Upper lobe of left lung (tissue), 6 donors: Measurements from ENCODE around the gene TBC1D16. TPM values are rescaled to one million over a fixed set of nuclear protein-coding genes. Genes with fewer than 3 reads are reported as not detected.

Experiments
- ATAC-seq, 2 donors: fragments of 200-7000 bp; cut with Tn5 transposase; one replicate each; pipeline ENCODE4 v1.9.1; 2022; ENCODE audit warnings: mild to moderate bottlenecking in 2 of 2, moderate library complexity in 2 of 2; ENCODE audit not compliant: low FRiP score in 2 of 2
- DNase-seq, 2 donors: peaks; one replicate each; pipeline ENCODE4 v3.0.0-alpha.2; 2019 to 2020
- H3K27ac ChIP-seq, 4 donors: fragments of 200-600 bp; sonication (generic); one replicate each; pipeline ENCODE4 v1.5.1; 2016 to 2019
- H3K27me3 ChIP-seq, 4 donors: fragments of 200-600 bp; sonication (generic); one replicate each; pipeline ENCODE4 v1.5.1; 2017 to 2019
- H3K36me3 ChIP-seq, 4 donors: fragments of 200-600 bp; sonication (generic); one replicate each; pipeline ENCODE4 v1.5.1; 2016 to 2019
- H3K4me1 ChIP-seq, 4 donors: fragments of 200-600 bp; sonication (generic); one replicate each; pipeline ENCODE4 v1.5.1; 2018 to 2019
- H3K4me3 ChIP-seq, 4 donors: fragments of 200-600 bp; sonication (generic); one replicate each; pipeline ENCODE4 v1.5.1; 2017 to 2019; ENCODE audit warnings: mild to moderate bottlenecking in 2 of 4, moderate library complexity in 1 of 4
- H3K9me3 ChIP-seq, 4 donors: fragments of 200-600 bp; sonication (generic); one replicate each; pipeline ENCODE4 v1.5.1; 2018 to 2019
- CTCF ChIP-seq, 6 experiments: fragments of 450-650 bp in 4 of 6; fragments of 200-600 bp in 2 of 6; sonication (generic) in 2 of 6; IDR thresholded peaks; one replicate each; pipeline ENCODE4 v1.5.1; 2016 to 2019; ENCODE audit warnings: antibody characterized with exemption in 6 of 6
- EP300 ChIP-seq, 4 donors: sonication (generic); formaldehyde crosslinking; IDR thresholded peaks; one replicate each; pipeline ENCODE4 v1.5.1; 2017; ENCODE audit warnings: antibody characterized with exemption in 4 of 4, control low read depth in 2 of 4
- POLR2A ChIP-seq, 4 donors: fragments of 450-650 bp; IDR thresholded peaks; one replicate each; pipeline ENCODE4 v1.5.1; 2016 to 2017; ENCODE audit warnings: antibody characterized with exemption in 4 of 4, mild to moderate bottlenecking in 2 of 4
- POLR2AphosphoS5 ChIP-seq, 2 donors: sonication (generic); formaldehyde crosslinking; IDR thresholded peaks; one replicate each; pipeline ENCODE4 v1.5.1; 2017; ENCODE audit warnings: antibody characterized with exemption in 2 of 2
- WGBS, 2 donors: methylation state at CpG; one replicate each; pipeline ENCODE4 v1.1.5; 2017 to 2018; 5-methylcytosine and 5-hydroxymethylcytosine counted together
- total RNA-seq, 6 donors: library from RNA; depleted of rRNA in 4 of 6; stranded (reverse); fragments of >200 nt in 4 of 6; gene quantifications; one replicate each; pipeline versions ENCODE4 v1.1.0 to v1.2.1, GENCODE V29; 2016 to 2021
- donor health status: DM: no; HTN: no; CAD: no; lungs with moderate emphysema.
- donor health status: DM: no; HTN: yes; CAD: no; lungs with severe emphysema.

The TBC1D16 gene
- total RNA-seq, 6 donors from 2014 or later: 15.6 to 60.8 (median 24.1) TPM

GRCh38 chr17:79987935-79988184 is 47.8 kb downstream of the TBC1D16 start:
- Histone ChIP-seq H3K27me3 (no peaks in the 10 kb centered on the region), H3K27ac (peak overlapping the region in 1 of 4 donors; percentile 25), H3K9me3 (no peaks in the 10 kb centered on the region), H3K4me3 (no peak overlapping the region), H3K36me3 (no peaks in the 10 kb centered on the region), H3K4me1 (peaks cover 24 to 54% (median 28%) of the 10 kb centered on the region in 4 donors)
- WGBS, 2 donors: 63 to 71% methylated on average over 7 of the region's 7 CpGs
- no peak for TF ChIP-seq POLR2A (IDR thresholded peaks at IDR 0.05)
- TF ChIP-seq CTCF (IDR thresholded peaks at IDR 0.05): no peak
- no peak for TF ChIP-seq POLR2AphosphoS5 (IDR thresholded peaks at IDR 0.05)
- TF ChIP-seq EP300 (IDR thresholded peaks at IDR 0.05): no peak
- no peak for ATAC-seq
- DNase-seq: no peak

- WGBS, 2 donors: 91% methylated on average over 18 of the region's 18 CpGs
- no peak overlapping the region for H3K27ac ChIP-seq
Observed at GRCh38 chr17:79987187-79987934, 48.3 kb downstream of the TBC1D16 start.

GRCh38 chr17:79986411-79987186 is 49.1 kb downstream of the TBC1D16 start:
- WGBS, 2 donors: 66% methylated on average over 21 to 29 of the region's 29 CpGs
- DNase-seq (peak in 1 of 2 donors; percentile 81), ATAC-seq (no peak)
- Histone ChIP-seq H3K9me3 (no peaks in the 10 kb centered on the region), H3K4me3 (no peak overlapping the region), H3K36me3 (no peaks in the 10 kb centered on the region), H3K27ac (no peak overlapping the region), H3K4me1 (peaks cover 11 to 41% (median 17%) of the 10 kb centered on the region in 4 donors), H3K27me3 (no peaks in the 10 kb centered on the region)
- TF ChIP-seq POLR2A (IDR thresholded peaks at IDR 0.05): no peak
- no peak for TF ChIP-seq EP300 (IDR thresholded peaks at IDR 0.05)
- TF ChIP-seq CTCF (IDR thresholded peaks at IDR 0.05): no peak
- TF ChIP-seq POLR2AphosphoS5 (IDR thresholded peaks at IDR 0.05): no peak

More at GRCh38 chr17:79987187-79987934, 48.3 kb downstream of the TBC1D16 start:
- no peak for ATAC-seq
- TF ChIP-seq POLR2AphosphoS5 (IDR thresholded peaks at IDR 0.05): no peak
- Histone ChIP-seq H3K4me3 (no peak overlapping the region), H3K27me3 (no peaks in the 10 kb centered on the region), H3K4me1 (peaks cover 19 to 49% (median 24%) of the 10 kb centered on the region in 4 donors), H3K36me3 (no peaks in the 10 kb centered on the region), H3K9me3 (no peaks in the 10 kb centered on the region)
- no peak for DNase-seq

- DNase-seq (no peak), ATAC-seq (no peak)
- Histone ChIP-seq H3K4me1 (peaks cover 7 to 36% (median 12%) of the 10 kb centered on the region in 4 donors), H3K9me3 (no peaks in the 10 kb centered on the region), H3K36me3 (no peaks in the 10 kb centered on the region), H3K4me3 (no peak overlapping the region), H3K27me3 (no peaks in the 10 kb centered on the region), H3K27ac (no peak overlapping the region)
- TF ChIP-seq POLR2A (IDR thresholded peaks at IDR 0.05): no peak
- 65 to 74% methylated on average over 15 of the region's 15 CpGs for WGBS, 2 donors
Observed at GRCh38 chr17:79985943-79986391, 49.7 kb downstream of the TBC1D16 start.

GRCh38 chr17:79985361-79985942 is 50.2 kb downstream of the TBC1D16 start:
- ATAC-seq: no peak

More at GRCh38 chr17:79985361-79985942, 50.2 kb downstream of the TBC1D16 start:
- Histone ChIP-seq H3K9me3 (no peaks in the 10 kb centered on the region), H3K27ac (no peak overlapping the region), H3K36me3 (no peaks in the 10 kb centered on the region), H3K27me3 (no peaks in the 10 kb centered on the region), H3K4me1 (peaks cover 7 to 36% (median 12%) of the 10 kb centered on the region in 4 donors), H3K4me3 (no peak overlapping the region)
- WGBS, 2 donors: 88 to 94% methylated on average over 9 to 17 of the region's 17 CpGs
- TF ChIP-seq CTCF (IDR thresholded peaks at IDR 0.05) (no peak), POLR2A (IDR thresholded peaks at IDR 0.05) (no peak), EP300 (IDR thresholded peaks at IDR 0.05) (no peak), POLR2AphosphoS5 (IDR thresholded peaks at IDR 0.05) (no peak)
- no peak for DNase-seq
